OCI-LY3 (cell line): Measurements from ENCODE around the gene ACSS1.

Source experiments
- H2AFZ ChIP-seq: fragments of 200-600, 300-600 bp; shearing (Covaris generic); 2 replicates; pipeline ENCODE4 v1.6.0; 2014; ENCODE audit warnings: antibody characterized with exemption, low read depth, low read length
- H3K27ac ChIP-seq: fragments of 200-600, 300-600 bp; sonication (generic); 2 replicates; pipeline ENCODE4 v1.5.1; 2014; ENCODE audit warnings: mild to moderate bottlenecking, low read length, moderate library complexity, mixed read lengths
- H3K27me3 ChIP-seq: fragments of 200-600, 300-600 bp; sonication (generic); 2 replicates; pipeline ENCODE4 v1.6.1; 2014; ENCODE audit warnings: low read depth, low read length, mixed read lengths
- H3K36me3 ChIP-seq: fragments of 200-600, 300-600 bp; sonication (generic); replicated peaks from 2 replicates; pipeline ENCODE3; 2014; ENCODE audit warnings: low read depth, low read length, mixed read lengths
- H3K4me1 ChIP-seq: fragments of 300-600, 200-600 bp; sonication (generic); 2 replicates; pipeline ENCODE4 v1.6.1; 2014; ENCODE audit warnings: low read length, mixed read lengths
- H3K4me2 ChIP-seq: fragments of 200-600, 300-600 bp; sonication (generic); 2 replicates; pipeline ENCODE4 v1.6.1; 2014; ENCODE audit warnings: low read length, mixed read lengths
- H3K4me3 ChIP-seq: fragments of 300-600, 200-600 bp; sonication (generic); 2 replicates; pipeline ENCODE4 v1.5.1; 2014; ENCODE audit warnings: antibody characterized with exemption, mild to moderate bottlenecking, low read length, moderate library complexity
- H3K79me2 ChIP-seq: fragments of 300-600, 200-600 bp; shearing (Covaris generic); 2 replicates; pipeline ENCODE4 v1.6.1; 2014; ENCODE audit warnings: mild to moderate bottlenecking, low read length, mixed read lengths
- H3K9ac ChIP-seq: fragments of 300-600, 200-600 bp; shearing (Covaris generic); 2 replicates; pipeline ENCODE4 v1.6.0; 2014; ENCODE audit warnings: mild to moderate bottlenecking, low read length, moderate library complexity
- H3K9me3 ChIP-seq: fragments of 200-600, 300-600 bp; shearing (Covaris generic); 2 replicates; pipeline ENCODE4 v1.6.1; 2014; ENCODE audit warnings: low read length, mixed read lengths; ENCODE audit not compliant: insufficient read depth
- H4K20me1 ChIP-seq: fragments of 200-600, 300-600 bp; sonication (generic); 2 replicates; pipeline ENCODE4 v1.6.1; 2016; ENCODE audit warnings: low read length, mixed read lengths; ENCODE audit not compliant: insufficient read depth
- CTCF ChIP-seq: fragments of 200-600, 300-600 bp; sonication (generic); IDR thresholded peaks from 2 replicates; pipeline ENCODE4 v1.5.1; 2014; ENCODE audit warnings: antibody characterized with exemption, low read length, low read depth
- EZH2phosphoT487 ChIP-seq: fragments of 200-600 bp; shearing (Covaris generic); IDR thresholded peaks from 2 replicates; pipeline ENCODE4 v1.6.1; 2018; ENCODE audit warnings: antibody characterized with exemption, mixed run types, low read depth

ACSS1 gene

GRCh38 chr20:24957326-24958016 lies 100.5 kb downstream of the ACSS1 start:
- peaks cover 16% of the 10 kb centered on the region for H3K4me1 ChIP-seq
- no peaks in the 10 kb centered on the region for H3K9me3 ChIP-seq
- H3K4me3 ChIP-seq = no peak overlapping the region
- no peak overlapping the region for H2AFZ ChIP-seq
- H4K20me1 ChIP-seq = no peaks in the 10 kb centered on the region
- H3K27ac ChIP-seq = no peak overlapping the region
- no peak overlapping the region for H3K4me2 ChIP-seq
- H3K27me3 ChIP-seq = no peaks in the 10 kb centered on the region
- H3K9ac ChIP-seq = no peak overlapping the region
- peaks cover 6% of the 10 kb centered on the region for H3K36me3 ChIP-seq
- TF ChIP-seq EZH2phosphoT487 (no peak), CTCF (no peak)
- H3K79me2 ChIP-seq = no peaks in the 10 kb centered on the region
